Tibial nerve (tissue), 4 donors: Measurements from ENCODE around the gene PITRM1. TPM values are rescaled to one million over a fixed set of nuclear protein-coding genes. Genes with fewer than 3 reads are reported as not detected.
"Not testable (repeated sequence)": the region's sequence is repeated elsewhere in the genome, so short reads cannot be mapped to it uniquely, and the experiment has no call there.

Experiments used
- DNase-seq, 2 donors: peaks; one replicate each; pipeline ENCODE4 v3.0.0-alpha.2; 2019; ENCODE audit warnings: low spot score in 2 of 2
- H3K27ac ChIP-seq, 4 donors: fragments of 200-600 bp; sonication (generic) in 3 of 4; one replicate each; pipeline ENCODE4 v1.5.1; 2017 to 2019; ENCODE audit warnings: mild to moderate bottlenecking in 1 of 4
- H3K27me3 ChIP-seq, 2 donors: fragments of 200-600 bp; sonication (generic) in 1 of 2; one replicate each; pipeline versions ENCODE4 v1.5.1 to v1.6.0; 2017 to 2019
- H3K36me3 ChIP-seq, 3 donors: fragments of 200-600 bp; sonication (generic); one replicate each; pipeline ENCODE4 v1.5.1; 2018 to 2019
- H3K4me1 ChIP-seq, 4 donors: fragments of 200-600 bp; sonication (generic) in 3 of 4; one replicate each; pipeline ENCODE4 v1.5.1; 2017 to 2019
- H3K4me3 ChIP-seq, 4 donors: fragments of 200-600 bp; sonication (generic) in 3 of 4; one replicate each; pipeline ENCODE4 v1.5.1; 2017 to 2019; ENCODE audit warnings: mild to moderate bottlenecking in 1 of 4, moderate library complexity in 1 of 4
- H3K9me3 ChIP-seq, 4 donors: fragments of 200-600 bp; sonication (generic) in 3 of 4; one replicate each; pipeline ENCODE4 v1.5.1; 2017 to 2019
- CTCF ChIP-seq, 5 experiments: fragments of 200-600 bp in 3 of 5; fragments of 450-650 bp in 2 of 5; sonication (generic) in 3 of 5; IDR thresholded peaks; one replicate each; pipeline ENCODE4 v1.5.1; 2016 to 2019; ENCODE audit warnings: antibody characterized with exemption in 5 of 5, mild to moderate bottlenecking in 3 of 5, moderate library complexity in 2 of 5
- EP300 ChIP-seq, 2 donors: sonication (generic); formaldehyde crosslinking; IDR thresholded peaks; one replicate each; pipeline ENCODE4 v1.6.1; 2017; ENCODE audit warnings: antibody characterized with exemption in 2 of 2, mild to moderate bottlenecking in 1 of 2
- POLR2A ChIP-seq, 2 donors: fragments of 450-650 bp; IDR thresholded peaks; one replicate each; pipeline ENCODE4 v1.6.1; 2017; ENCODE audit warnings: antibody characterized with exemption in 2 of 2, mild to moderate bottlenecking in 2 of 2, moderate library complexity in 2 of 2
- WGBS, 2 donors: methylation state at CpG; one replicate each; pipeline ENCODE4 v1.1.5; 2018; 5-methylcytosine and 5-hydroxymethylcytosine counted together
- total RNA-seq, 4 donors: library from RNA; depleted of rRNA; stranded (reverse); fragments of >200 nt; gene quantifications; one replicate each; pipeline ENCODE4 v1.1.0, GENCODE V29; 2016

Gene PITRM1
- total RNA-seq, 4 donors from 2014 or later: 55.5 to 83.7 (median 59.7) TPM

DNA sequence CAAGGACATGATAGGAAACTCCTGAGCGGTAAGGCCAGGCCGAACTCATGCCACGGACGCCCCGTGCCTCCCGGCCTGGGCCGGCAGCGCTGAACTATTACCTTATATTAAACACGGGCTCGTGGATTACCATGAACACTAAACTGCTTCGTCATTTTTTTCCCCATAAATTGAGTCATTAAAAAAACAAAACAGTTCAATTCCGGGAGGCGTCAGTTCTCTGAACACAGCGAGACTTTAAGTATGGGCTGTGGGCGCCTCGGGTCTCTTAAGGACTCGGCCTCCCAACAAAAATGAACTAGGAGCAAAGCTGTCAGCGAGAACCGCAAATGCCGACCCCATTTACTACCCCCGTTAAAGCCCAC, 519 bp downstream of the PITRM1 start:
- H3K4me3 ChIP-seq: peak overlapping the region; percentile 79 to 99 (median 93)
- TF ChIP-seq EP300 (IDR thresholded peaks at IDR 0.05) (no peak), CTCF (IDR thresholded peaks at IDR 0.05) (no peak), POLR2A (IDR thresholded peaks at IDR 0.05) (no peak)
- H3K4me1 ChIP-seq: peaks cover 0 to 31% (median 3%) of the 10 kb centered on the region in 4 donors
- no peaks in the 10 kb centered on the region for H3K27me3 ChIP-seq
- 1% methylated on average over 21 of the region's 21 CpGs for WGBS, 2 donors
- peak overlapping the region; percentile 83 to 95 (median 90) for H3K27ac ChIP-seq
- H3K9me3 ChIP-seq: no peaks in the 10 kb centered on the region
- DNase-seq: peak in 1 of 2 donors; percentile 16
- H3K36me3 ChIP-seq: peaks cover 0 to 32% (median 0%) of the 10 kb centered on the region in 3 donors

GRCh38 chr10:3171488-3171887, 1.1 kb downstream of the PITRM1 start:
- Histone ChIP-seq H3K27ac (peak overlapping the region in 3 of 4 donors; percentile 83 to 95 (median 88)), H3K4me1 (peaks cover 0 to 31% (median 3%) of the 10 kb centered on the region in 4 donors), H3K36me3 (peaks cover 0 to 38% (median 0%) of the 10 kb centered on the region in 3 donors), H3K4me3 (peak overlapping the region in 3 of 4 donors; percentile 79 to 99 (median 93))
- H3K9me3 ChIP-seq, H3K27me3 ChIP-seq, DNase-seq: not testable (repeated sequence)
- 89 to 93% methylated on average over 11 of the region's 11 CpGs for WGBS, 2 donors

GRCh38 chr10:3169673-3170072, 2.9 kb downstream of the PITRM1 start:
- no peaks in the 10 kb centered on the region for H3K27me3 ChIP-seq
- TF ChIP-seq EP300 (IDR thresholded peaks at IDR 0.05): no peak
- H3K4me1 ChIP-seq: peaks cover 0 to 31% (median 3%) of the 10 kb centered on the region in 4 donors
- no peak overlapping the region for H3K4me3 ChIP-seq
- WGBS, 2 donors: 74 to 76% methylated on average over 10 of the region's 10 CpGs
- H3K36me3 ChIP-seq: peaks cover 0 to 56% (median 15%) of the 10 kb centered on the region in 3 donors
- H3K9me3 ChIP-seq: no peaks in the 10 kb centered on the region
- no peak for DNase-seq
- peak overlapping the region in 2 of 4 donors; percentile 30 to 43 for H3K27ac ChIP-seq

- H3K36me3 ChIP-seq: peaks cover 0 to 60% (median 19%) of the 10 kb centered on the region in 3 donors
- TF ChIP-seq CTCF (IDR thresholded peaks at IDR 0.05) (no peak), EP300 (IDR thresholded peaks at IDR 0.05) (peak in 1 of 2 donors; percentile 29), POLR2A (IDR thresholded peaks at IDR 0.05) (no peak)
- WGBS, 2 donors: 60 to 61% methylated on average over 10 of the region's 10 CpGs
Measured at GRCh38 chr10:3169271-3169670, 3.3 kb downstream of the PITRM1 start.

DNA sequence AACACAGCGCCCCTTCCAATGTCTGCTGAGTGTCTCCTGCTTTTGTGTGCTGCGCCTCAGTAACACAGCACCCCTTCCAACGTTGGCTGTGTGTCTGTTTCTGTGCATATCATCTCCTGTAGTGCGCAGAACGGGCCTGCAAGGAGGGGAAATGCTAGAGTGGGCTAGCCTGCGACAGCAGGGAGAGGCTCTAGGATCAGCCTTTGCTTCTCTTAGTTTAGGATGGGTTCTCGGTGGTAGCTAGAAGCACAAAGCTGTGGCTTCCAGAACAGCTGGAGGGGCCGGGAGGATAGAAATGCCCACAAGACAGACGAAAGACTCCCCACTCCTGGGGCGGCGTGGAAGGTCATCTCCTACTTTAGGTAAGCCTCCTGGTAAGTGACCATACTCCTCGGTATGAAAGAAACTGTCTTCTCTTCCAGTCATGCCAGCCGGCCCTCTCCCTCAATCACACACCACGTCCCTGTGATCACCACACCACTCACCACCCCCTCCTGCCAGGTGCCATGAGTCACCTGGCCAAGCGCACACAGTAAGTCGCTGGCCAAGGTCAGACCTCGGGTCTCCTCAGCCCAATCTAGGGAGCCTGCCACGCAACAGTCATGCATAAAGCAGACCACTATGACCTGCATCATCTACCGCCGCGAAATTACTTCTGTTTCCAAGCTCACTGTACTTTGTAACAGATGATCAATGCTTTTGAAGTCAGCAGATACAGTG, 4.8 kb downstream of the PITRM1 start:
- Histone ChIP-seq H3K9me3 (no peaks in the 10 kb centered on the region), H3K4me1 (peaks cover 0 to 24% (median 3%) of the 10 kb centered on the region in 4 donors), H3K27me3 (no peaks in the 10 kb centered on the region), H3K27ac (no peak overlapping the region), H3K36me3 (peaks cover 0 to 75% (median 28%) of the 10 kb centered on the region in 3 donors), H3K4me3 (no peak overlapping the region)
- TF ChIP-seq CTCF (IDR thresholded peaks at IDR 0.05) (no peak), EP300 (IDR thresholded peaks at IDR 0.05) (no peak), POLR2A (IDR thresholded peaks at IDR 0.05) (no peak)
- DNase-seq: no peak
- WGBS, 2 donors: 93 to 98% methylated on average over 21 of the region's 21 CpGs

More at GRCh38 chr10:3169271-3169670, 3.3 kb downstream of the PITRM1 start:
- Histone ChIP-seq H3K9me3 (no peaks in the 10 kb centered on the region), H3K4me3 (no peak overlapping the region), H3K27ac (peak overlapping the region in 2 of 4 donors; percentile 30 to 43), H3K4me1 (peaks cover 0 to 31% (median 3%) of the 10 kb centered on the region in 4 donors), H3K27me3 (no peaks in the 10 kb centered on the region)
- DNase-seq: no peak
